ENCODE measurements around the gene ANO2.

ANO2 gene

GRCh38 chr12:5807514-5808219, 137.4 kb downstream of the ANO2 start:
- no peak for DNase-seq

GRCh38 chr12:5807090-5807414, 138.0 kb downstream of the ANO2 start:
- no peak for DNase-seq

GRCh38 chr12:5806371-5807089, 138.5 kb downstream of the ANO2 start:
- DNase-seq = no peak

- no peak for DNase-seq
Measured at GRCh38 chr12:5803532-5803931, 141.5 kb downstream of the ANO2 start.

GRCh38 chr12:5798242-5799015, 146.6 kb downstream of the ANO2 start:
- DNase-seq = no peak

- DNase-seq = no peak
Measured at GRCh38 chr12:5797661-5798060, 147.4 kb downstream of the ANO2 start.

GRCh38 chr12:5796959-5797225, 148.2 kb downstream of the ANO2 start:
- no peak for DNase-seq

GRCh38 chr12:5796171-5796958, 148.7 kb downstream of the ANO2 start:
- DNase-seq = no peak

GRCh38 chr12:5794156-5794555, 150.9 kb downstream of the ANO2 start:
- no peak for DNase-seq

GRCh38 chr12:5792343-5792742, 152.7 kb downstream of the ANO2 start:
- no peak for DNase-seq

- no peak for DNase-seq
Measured at GRCh38 chr12:5789469-5789968, 155.5 kb downstream of the ANO2 start.

GRCh38 chr12:5787828-5788227, 157.2 kb downstream of the ANO2 start:
- DNase-seq = no peak

GRCh38 chr12:5785601-5786000, 159.5 kb downstream of the ANO2 start:
- no peak for DNase-seq

GRCh38 chr12:5784462-5785130, 160.5 kb downstream of the ANO2 start:
- DNase-seq = no peak

GRCh38 chr12:5783289-5783920, 161.7 kb downstream of the ANO2 start:
- DNase-seq = no peak

GRCh38 chr12:5780536-5780935, 164.5 kb downstream of the ANO2 start:
- no peak for DNase-seq

GRCh38 chr12:5779401-5779800, 165.7 kb downstream of the ANO2 start:
- DNase-seq = no peak

GRCh38 chr12:5778821-5779220, 166.2 kb downstream of the ANO2 start:
- DNase-seq = no peak

GRCh38 chr12:5777451-5777850, 167.6 kb downstream of the ANO2 start:
- DNase-seq = no peak

GRCh38 chr12:5776091-5776490, 169.0 kb downstream of the ANO2 start:
- no peak for DNase-seq

GRCh38 chr12:5773550-5773949, 171.5 kb downstream of the ANO2 start:
- DNase-seq = no peak

- no peak for DNase-seq
Measured at GRCh38 chr12:5771756-5772155, 173.3 kb downstream of the ANO2 start.
